Dedifferentiated amniotic fluid mesenchymal stem cell (primary cell): ENCODE data around the gene SCGB1A1.
A peak's percentile ranks its signal among the peaks of the same experiment; 100 is the strongest.
"Not testable (repeated sequence)": the region's sequence is repeated elsewhere in the genome, so short reads cannot be mapped to it uniquely, and the experiment has no call there.

Experiments used
- DNase-seq: peaks from one replicate; pipeline ENCODE4 v3.0.0-alpha.2; 2016; ENCODE audit errors: extremely low spot score

Gene SCGB1A1

DNA sequence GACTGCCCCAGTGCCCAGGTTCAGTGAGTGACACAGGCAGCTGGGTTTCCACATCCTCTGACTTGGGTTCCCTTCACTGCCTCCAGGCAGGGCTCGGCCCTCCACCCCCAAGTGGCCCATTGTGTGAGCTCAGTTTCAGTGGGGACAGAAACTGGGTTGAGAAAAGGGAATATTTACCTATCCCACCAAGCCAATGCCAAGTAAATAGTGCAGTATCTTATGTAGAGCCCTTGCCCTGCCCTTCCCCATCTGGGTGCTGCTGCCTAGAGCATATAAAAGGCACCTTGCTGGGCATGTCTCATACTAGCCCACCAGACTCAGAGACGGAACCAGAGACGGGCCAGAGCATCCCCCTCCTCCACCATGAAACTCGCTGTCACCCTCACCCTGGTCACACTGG, at the start of gene SCGB1A1:
TSS of gene SCGB1A1 (plus strand) at position 301 of the 400 bp plus-strand sequence. CDS start at position 364, 63 bp downstream.
- DNase-seq: peak; percentile 1

GRCh38 chr11:62370743-62371440, 47.9 kb upstream of the SCGB1A1 start:
- DNase-seq: no peak

GRCh38 chr11:62372871-62373270, 46.0 kb upstream of the SCGB1A1 start:
- no peak for DNase-seq

GRCh38 chr11:62373464-62374119, 45.2 kb upstream of the SCGB1A1 start:
- no peak for DNase-seq

GRCh38 chr11:62374801-62375200, 44.0 kb upstream of the SCGB1A1 start:
- no peak for DNase-seq

GRCh38 chr11:62378459-62379063, 40.3 kb upstream of the SCGB1A1 start:
- peak; percentile 55 for DNase-seq

GRCh38 chr11:62379586-62379985, 39.2 kb upstream of the SCGB1A1 start:
- not testable (repeated sequence) for DNase-seq

GRCh38 chr11:62380821-62381245, 38.0 kb upstream of the SCGB1A1 start:
- peak; percentile 71 for DNase-seq

GRCh38 chr11:62383822-62384221, 35.0 kb upstream of the SCGB1A1 start:
- no peak for DNase-seq

- DNase-seq: not testable (repeated sequence)
Measured at GRCh38 chr11:62386083-62386482, 32.8 kb upstream of the SCGB1A1 start.

DNA sequence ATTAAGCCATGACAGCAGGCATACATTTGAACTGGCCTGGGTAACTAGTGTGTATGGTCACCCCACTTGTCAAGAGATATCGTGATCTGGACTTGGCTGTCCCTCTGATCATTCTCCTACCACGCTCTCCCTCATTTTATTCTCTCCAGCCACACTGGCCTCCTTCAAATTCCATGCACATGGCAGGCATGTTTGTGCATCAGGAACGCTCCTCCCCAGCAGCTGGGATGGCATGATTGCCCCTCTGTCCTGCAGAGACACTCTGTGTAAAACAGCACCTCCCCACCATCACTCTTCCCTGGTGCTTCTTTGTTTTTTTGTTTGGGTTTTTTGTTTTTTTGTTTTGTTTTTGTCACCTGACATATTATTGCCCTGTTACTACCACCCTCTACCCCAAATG, 31.5 kb upstream of the SCGB1A1 start:
- no peak for DNase-seq

GRCh38 chr11:62388999-62389398, 29.8 kb upstream of the SCGB1A1 start:
- no peak for DNase-seq

DNA sequence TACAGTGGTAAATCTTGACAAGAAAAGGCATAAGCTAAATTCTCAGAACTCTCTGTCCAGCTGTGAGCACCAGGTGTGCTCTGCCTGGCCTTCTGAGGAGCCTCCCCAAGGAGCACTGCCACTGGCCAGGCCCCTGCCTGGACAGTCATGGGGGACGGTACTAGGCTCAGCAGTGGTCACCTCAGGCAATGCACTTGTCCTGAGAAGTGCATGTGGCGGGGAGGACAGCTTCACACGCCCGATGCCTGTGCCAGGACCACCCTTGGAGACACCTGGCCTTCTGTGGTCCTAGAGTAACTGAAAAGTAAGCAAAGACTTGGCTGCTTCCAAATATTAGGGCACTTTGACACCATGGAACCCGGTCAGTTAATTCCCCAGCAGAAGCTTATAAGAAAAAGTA, 28.6 kb upstream of the SCGB1A1 start:
- no peak for DNase-seq

DNA sequence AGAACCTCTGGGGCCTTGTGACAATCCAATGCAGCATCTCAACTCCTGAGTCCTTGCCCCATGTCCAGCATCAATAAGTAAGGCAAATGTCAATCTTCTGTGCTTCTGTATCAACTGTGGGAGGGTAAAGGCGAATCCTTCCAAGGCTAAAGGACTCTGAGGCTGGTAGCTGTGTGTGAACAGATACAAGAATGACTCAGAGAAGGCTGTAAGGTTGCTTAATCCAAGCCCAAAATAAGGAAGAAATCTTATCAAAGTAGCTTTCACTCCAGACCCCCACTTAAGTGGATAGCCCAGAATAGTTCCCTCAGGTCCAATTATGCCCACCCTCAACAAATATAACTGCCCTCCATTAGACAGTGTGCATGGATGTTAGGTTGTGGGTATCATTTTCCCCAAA, 28.1 kb upstream of the SCGB1A1 start:
- DNase-seq: no peak

DNA sequence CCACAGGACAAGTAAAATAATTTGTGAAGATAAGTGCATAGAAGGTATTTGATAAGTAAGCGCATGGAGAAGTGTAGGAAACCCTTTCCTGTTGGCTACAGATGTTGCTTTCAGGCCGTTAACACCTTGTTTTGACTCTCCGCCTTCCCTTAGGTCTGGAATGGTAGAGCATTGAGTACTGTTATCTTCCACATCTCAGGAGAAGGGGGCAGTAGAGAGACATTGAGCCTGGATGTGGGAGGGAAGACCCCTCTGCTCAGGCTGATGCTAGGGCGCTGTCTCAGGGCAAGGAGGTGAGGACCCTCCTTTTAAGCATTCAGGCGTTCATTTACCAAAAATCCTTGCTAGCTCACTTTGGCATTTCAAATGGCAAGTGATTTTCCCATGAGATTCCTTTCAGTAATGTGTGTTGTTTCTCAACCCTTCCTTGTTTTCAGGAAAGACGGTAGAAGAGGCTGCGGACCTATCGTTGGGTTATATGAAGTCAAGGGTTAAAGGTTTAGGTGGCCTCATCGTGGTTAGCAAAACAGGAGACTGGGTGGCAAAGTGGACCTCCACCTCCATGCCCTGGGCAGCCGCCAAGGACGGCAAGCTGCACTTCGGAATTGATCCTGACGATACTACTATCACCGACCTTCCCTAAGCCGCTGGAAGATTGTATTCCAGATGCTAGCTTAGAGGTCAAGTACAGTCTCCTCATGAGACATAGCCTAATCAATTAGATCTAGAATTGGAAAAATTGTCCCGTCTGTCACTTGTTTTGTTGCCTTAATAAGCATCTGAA, 27.0 kb upstream of the SCGB1A1 start:
- no peak for DNase-seq

- no peak for DNase-seq
Measured at GRCh38 chr11:62392506-62392905, 26.3 kb upstream of the SCGB1A1 start.

GRCh38 chr11:62393061-62393611, 25.7 kb upstream of the SCGB1A1 start:
- DNase-seq: no peak

DNA sequence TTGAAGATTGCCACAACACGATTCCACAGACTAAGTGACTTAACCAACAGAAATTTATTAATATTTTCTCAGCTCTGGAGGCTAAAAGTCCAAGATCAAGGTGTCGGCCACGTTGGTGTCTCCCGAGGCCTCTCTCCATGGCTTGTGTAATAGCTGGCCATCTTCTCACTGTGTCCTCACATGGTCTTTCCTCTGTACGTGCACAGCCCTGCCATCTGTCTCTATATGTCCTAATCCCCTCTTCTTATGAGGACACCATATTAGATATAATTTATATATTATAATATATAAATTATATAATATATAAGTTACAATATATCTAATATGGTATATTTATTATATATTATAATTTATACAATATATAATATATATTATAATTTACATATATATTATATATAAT, 25.1 kb upstream of the SCGB1A1 start:
- no peak for DNase-seq

GRCh38 chr11:62394825-62395538, 23.9 kb upstream of the SCGB1A1 start:
- DNase-seq: peak; percentile 93

- no peak for DNase-seq
Measured at GRCh38 chr11:62395885-62396551, 22.8 kb upstream of the SCGB1A1 start.
